ENCODE measurements around the gene E2F3. TPM values are rescaled to one million over a fixed set of nuclear protein-coding genes. Genes with fewer than 3 reads are reported as not detected.

Gene E2F3
- total RNA-seq, 2 experiments from 2014 or later: 29.7 to 30.4 TPM

Other genes starting within 250 kb of the E2F3 start
- gene MBOAT1, start 189.4 kb upstream of the E2F3 start, total RNA-seq: 10 to 100 TPM; 10.8 to 11.6 TPM
- gene CDKAL1, start 132.6 kb downstream of the E2F3 start, total RNA-seq: 10 to 100 TPM; 26.2 to 27.5 TPM

All from activated CD8-positive, alpha-beta memory T cell treated with anti-CD3 and anti-CD28 coated beads for 36 hours (primary cell).